Neutrophil (primary cell): ENCODE data around the gene RNF208.

Source experiments
- H3K27ac ChIP-seq: fragments of 200-600 bp; sonication (generic); 2 replicates; pipeline ENCODE4 v1.5.1; 2016; ENCODE audit warnings: mild to moderate bottlenecking, moderate library complexity
- H3K27me3 ChIP-seq: fragments of 200-600 bp; sonication (generic); 2 replicates; pipeline ENCODE4 v1.6.0; 2016; ENCODE audit warnings: mild to moderate bottlenecking
- H3K36me3 ChIP-seq: fragments of 200-600 bp; sonication (generic); 2 replicates; pipeline ENCODE4 v1.5.1; 2017
- H3K4me1 ChIP-seq, 2 experiments: fragments of 200-600 bp in 1 of 2; sonication (generic) in 1 of 2; 1 replicate in 1 of 2; 2 replicates in 1 of 2; pipeline versions ENCODE4 v1.5.1 to v1.6.1; 2013 to 2016; ENCODE audit warnings: low read depth in 1 of 2, low read length in 1 of 2, mild to moderate bottlenecking in 1 of 2, moderate library complexity in 1 of 2; ENCODE audit not compliant: control insufficient read depth in 1 of 2, insufficient read depth in 1 of 2
- H3K4me3 ChIP-seq, 2 experiments: fragments of 200-600 bp in 1 of 2; sonication (generic) in 1 of 2; 1 replicate in 1 of 2; 2 replicates in 1 of 2; pipeline ENCODE4 v1.5.1; 2013 to 2016; ENCODE audit warnings: low read depth in 1 of 2, low read length in 1 of 2, mild to moderate bottlenecking in 1 of 2, moderate library complexity in 1 of 2
- H3K9me3 ChIP-seq: fragments of 200-600 bp; sonication (generic); 2 replicates; pipeline ENCODE4 v1.5.1; 2016
- CTCF ChIP-seq: fragments of 200-600 bp; sonication (generic); IDR thresholded peaks from 2 replicates; pipeline ENCODE4 v1.5.1; 2016; ENCODE audit warnings: antibody characterized with exemption

The RNF208 gene

GRCh38 chr9:137236238-137236935 lies 14.3 kb upstream of the RNF208 start:
- H3K4me1 ChIP-seq, result peaks cover 41 to 42% of the 10 kb centered on the region in 2 experiments
- H3K9me3 ChIP-seq, result no peaks in the 10 kb centered on the region
- H3K27me3 ChIP-seq, result peaks cover 34% of the 10 kb centered on the region
- TF ChIP-seq CTCF, result peak; percentile 100
- H3K27ac ChIP-seq, result peak overlapping the region; percentile 71
- no peaks in the 10 kb centered on the region for H3K36me3 ChIP-seq
- H3K4me3 ChIP-seq, result peak overlapping the region; percentile 36 to 57

GRCh38 chr9:137235424-137236237 lies 13.6 kb upstream of the RNF208 start:
- Histone ChIP-seq H3K27ac (no peak overlapping the region), H3K4me3 (peak overlapping the region in 1 of 2 experiments; percentile 57), H3K36me3 (no peaks in the 10 kb centered on the region), H3K9me3 (no peaks in the 10 kb centered on the region), H3K4me1 (peaks cover 41 to 42% of the 10 kb centered on the region in 2 experiments), H3K27me3 (peaks cover 34% of the 10 kb centered on the region)
- no peak for TF ChIP-seq CTCF

- Histone ChIP-seq H3K4me3 (no peak overlapping the region), H3K36me3 (no peaks in the 10 kb centered on the region), H3K27me3 (peaks cover 40% of the 10 kb centered on the region), H3K9me3 (no peaks in the 10 kb centered on the region), H3K4me1 (peaks cover 36 to 37% of the 10 kb centered on the region in 2 experiments), H3K27ac (no peak overlapping the region)
- TF ChIP-seq CTCF, result no peak
Observed at GRCh38 chr9:137234758-137235423, 12.9 kb upstream of the RNF208 start.

- peaks cover 48% of the 10 kb centered on the region for H3K27me3 ChIP-seq
- TF ChIP-seq CTCF, result no peak
- H3K27ac ChIP-seq, result no peak overlapping the region
Observed at GRCh38 chr9:137234055-137234697, 12.1 kb upstream of the RNF208 start.

More at GRCh38 chr9:137234055-137234697, 12.1 kb upstream of the RNF208 start:
- no peaks in the 10 kb centered on the region for H3K36me3 ChIP-seq
- H3K9me3 ChIP-seq, result no peaks in the 10 kb centered on the region
- peaks cover 32 to 33% of the 10 kb centered on the region in 2 experiments for H3K4me1 ChIP-seq
- no peak overlapping the region for H3K4me3 ChIP-seq
